GM06990 (cell line): ENCODE measurements around the gene TGFA.

Source experiments
- DNase-seq: peaks from one replicate; pipeline ENCODE4 v3.0.0-alpha.2; 2011; ENCODE audit not compliant: insufficient read length; ENCODE audit errors: extremely low read depth
- H3K27me3 ChIP-seq: replicated peaks from 2 replicates; pipeline ENCODE4 v1.6.0; 2011; ENCODE audit warnings: low read length; ENCODE audit not compliant: control insufficient read depth, insufficient read depth
- H3K36me3 ChIP-seq: 2 replicates; pipeline ENCODE4 v1.5.1; 2011; ENCODE audit warnings: low read length; ENCODE audit not compliant: control insufficient read depth, insufficient read depth
- H3K4me3 ChIP-seq: replicated peaks from 2 replicates; pipeline ENCODE4 v1.5.1; 2011; ENCODE audit warnings: low read depth, mild to moderate bottlenecking, control low read depth, low read length
- CTCF ChIP-seq: IDR thresholded peaks from 2 replicates; pipeline ENCODE4 v1.5.1; 2011; ENCODE audit warnings: low read length, control low read depth, mild to moderate bottlenecking, inconsistent platforms; ENCODE audit not compliant: insufficient read depth, poor library complexity, severe bottlenecking

TGFA gene

GRCh38 chr2:70510313-70510712 lies 43.3 kb downstream of the TGFA start:
- H3K36me3 ChIP-seq, result no peaks in the 10 kb centered on the region
- no peak for TF ChIP-seq CTCF
- H3K4me3 ChIP-seq, result no peak overlapping the region
- DNase-seq, result no peak
- no peaks in the 10 kb centered on the region; the same call in none of the 2 replicates for H3K27me3 ChIP-seq

- DNase-seq, result no peak
- no peak overlapping the region for H3K4me3 ChIP-seq
- no peaks in the 10 kb centered on the region; the same call in none of the 2 replicates for H3K27me3 ChIP-seq
- no peak for TF ChIP-seq CTCF
- H3K36me3 ChIP-seq, result no peaks in the 10 kb centered on the region
Observed at GRCh38 chr2:70509565-70509964, 44.1 kb downstream of the TGFA start.

GRCh38 chr2:70508711-70509462 lies 44.7 kb downstream of the TGFA start:
- no peak for DNase-seq
- no peak for TF ChIP-seq CTCF
- Histone ChIP-seq H3K4me3 (no peak overlapping the region), H3K27me3 (no peaks in the 10 kb centered on the region; the same call in none of the 2 replicates), H3K36me3 (no peaks in the 10 kb centered on the region)

- no peaks in the 10 kb centered on the region; the same call in none of the 2 replicates for H3K27me3 ChIP-seq
- no peak for TF ChIP-seq CTCF
- DNase-seq, result no peak
- H3K4me3 ChIP-seq, result no peak overlapping the region
- H3K36me3 ChIP-seq, result no peaks in the 10 kb centered on the region
Observed at GRCh38 chr2:70505613-70506391, 47.8 kb downstream of the TGFA start.

- no peaks in the 10 kb centered on the region; the same call in none of the 2 replicates for H3K27me3 ChIP-seq
- no peak overlapping the region for H3K4me3 ChIP-seq
- no peak for DNase-seq
- H3K36me3 ChIP-seq, result no peaks in the 10 kb centered on the region
- TF ChIP-seq CTCF, result no peak
Observed at GRCh38 chr2:70504750-70505149, 48.9 kb downstream of the TGFA start.
